Peyer's patch (tissue), 4 donors: Measurements from ENCODE around the gene MEGF9.

ENCODE experiments used
- POLR2A ChIP-seq, 2 donors: fragments of 450-650 bp; IDR thresholded peaks; one replicate each; pipeline ENCODE4 v1.5.1; 2017; ENCODE audit warnings: antibody characterized with exemption in 2 of 2, mild to moderate bottlenecking in 2 of 2, moderate library complexity in 2 of 2
- TF ChIP-seq, protein P1 (sequence below), 6 experiments: fragments of 450-650 bp in 4 of 6; fragments of 200-600 bp in 2 of 6; sonication (generic) in 1 of 6; IDR thresholded peaks; one replicate each; pipeline ENCODE4 v1.5.1; 2017 to 2019; ENCODE audit warnings: antibody characterized with exemption in 6 of 6, mild to moderate bottlenecking in 3 of 6, moderate library complexity in 1 of 6

DNA sequence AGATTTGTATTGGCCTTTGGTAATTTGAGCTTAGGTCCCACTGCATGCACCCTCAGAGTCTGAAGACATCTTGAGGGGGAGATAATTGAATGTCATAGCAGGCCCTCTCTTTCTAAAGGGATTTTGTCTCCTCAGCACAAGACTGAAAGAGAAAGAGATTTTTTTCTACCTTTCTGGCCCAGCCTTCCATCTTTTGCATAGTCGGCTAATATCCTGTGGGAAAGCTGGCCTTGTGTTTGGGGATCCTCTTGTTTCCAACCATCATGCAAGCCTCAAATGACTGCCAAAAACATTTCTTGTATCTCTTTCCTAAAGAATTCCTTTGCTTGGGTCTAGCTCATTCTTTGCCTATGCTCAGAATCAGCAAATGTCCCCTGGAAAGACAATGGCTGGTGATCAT, 92.3 kb downstream of the MEGF9 start:
- no peak for TF ChIP-seq POLR2A (IDR thresholded peaks at IDR 0.05)
- TF ChIP-seq, protein P1, sequence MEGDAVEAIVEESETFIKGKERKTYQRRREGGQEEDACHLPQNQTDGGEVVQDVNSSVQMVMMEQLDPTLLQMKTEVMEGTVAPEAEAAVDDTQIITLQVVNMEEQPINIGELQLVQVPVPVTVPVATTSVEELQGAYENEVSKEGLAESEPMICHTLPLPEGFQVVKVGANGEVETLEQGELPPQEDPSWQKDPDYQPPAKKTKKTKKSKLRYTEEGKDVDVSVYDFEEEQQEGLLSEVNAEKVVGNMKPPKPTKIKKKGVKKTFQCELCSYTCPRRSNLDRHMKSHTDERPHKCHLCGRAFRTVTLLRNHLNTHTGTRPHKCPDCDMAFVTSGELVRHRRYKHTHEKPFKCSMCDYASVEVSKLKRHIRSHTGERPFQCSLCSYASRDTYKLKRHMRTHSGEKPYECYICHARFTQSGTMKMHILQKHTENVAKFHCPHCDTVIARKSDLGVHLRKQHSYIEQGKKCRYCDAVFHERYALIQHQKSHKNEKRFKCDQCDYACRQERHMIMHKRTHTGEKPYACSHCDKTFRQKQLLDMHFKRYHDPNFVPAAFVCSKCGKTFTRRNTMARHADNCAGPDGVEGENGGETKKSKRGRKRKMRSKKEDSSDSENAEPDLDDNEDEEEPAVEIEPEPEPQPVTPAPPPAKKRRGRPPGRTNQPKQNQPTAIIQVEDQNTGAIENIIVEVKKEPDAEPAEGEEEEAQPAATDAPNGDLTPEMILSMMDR (IDR thresholded peaks at IDR 0.05): no peak
